B cell (primary cell): Measurements from ENCODE around the gene PIGM. TPM values are rescaled to one million over a fixed set of nuclear protein-coding genes. Genes with fewer than 3 reads are reported as not detected.

Source experiments
- ATAC-seq: fragments of 200-7000 bp; cut with Tn5 transposase; one replicate; pipeline ENCODE4 v1.10.0; 2021; ENCODE audit warnings: low read depth, mild to moderate bottlenecking, moderate number of reproducible peaks, moderate library complexity
- CTCF ChIA-PET: fragments of 350-600 bp; sonication (Branson Sonifier 250); formaldehyde crosslinking; loops from one replicate; lab custom pipeline; 2021; ENCODE audit warnings: antibody characterized with exemption, inconsistent platforms; lab: Charles Lee
- POLR2A ChIA-PET: fragments of 350-600 bp; sonication (Branson Sonifier 250); formaldehyde crosslinking; loops from one replicate; lab custom pipeline; 2021; ENCODE audit warnings: antibody characterized with exemption; lab: Charles Lee
- DNase-seq: peaks from one replicate; pipeline ENCODE4 v3.0.0; 2013
- H2AFZ ChIP-seq: 2 replicates; pipeline ENCODE4 v1.6.1; 2012; ENCODE audit warnings: mild to moderate bottlenecking, low read depth, low read length; ENCODE audit not compliant: insufficient read depth, poor library complexity, severe bottlenecking
- H3K27ac ChIP-seq, 2 donors: 1 replicate in 1 of 2; 2 replicates in 1 of 2; pipeline ENCODE4 v1.5.1; 2012 to 2013; ENCODE audit warnings: low read length in 2 of 2, mild to moderate bottlenecking in 2 of 2, moderate library complexity in 1 of 2
- H3K27me3 ChIP-seq, 4 experiments: fragments of 200-600 bp in 1 of 4; sonication (generic) in 1 of 4; replicated peaks in 1 of 4; 1 replicate in 2 of 4; 2 replicates in 2 of 4; pipeline versions ENCODE4 v1.6.1 to v1.7.0; 2013 to 2016; ENCODE audit warnings: low read length in 3 of 4, mild to moderate bottlenecking in 2 of 4, mixed read lengths in 1 of 4, moderate library complexity in 1 of 4; ENCODE audit not compliant: insufficient read depth in 4 of 4, control insufficient read depth in 3 of 4; ENCODE audit errors: control extremely low read depth in 1 of 4
- H3K36me3 ChIP-seq, 2 experiments: replicated peaks in 1 of 2; 1 replicate in 1 of 2; 2 replicates in 1 of 2; pipeline versions ENCODE4 v1.6.1 to v1.7.1; 2013; ENCODE audit warnings: low read length in 1 of 2; ENCODE audit not compliant: insufficient read depth in 2 of 2, control insufficient read depth in 1 of 2; ENCODE audit errors: control extremely low read depth in 1 of 2, extremely low read depth in 1 of 2
- H3K4me1 ChIP-seq, 2 donors: fragments of 200-600 bp in 1 of 2; sonication (generic) in 1 of 2; 1 replicate in 1 of 2; 2 replicates in 1 of 2; pipeline versions ENCODE4 v1.5.1 to v1.6.1; 2013 to 2017; ENCODE audit warnings: low read length in 2 of 2; ENCODE audit not compliant: control insufficient read depth in 2 of 2, insufficient read depth in 2 of 2
- H3K4me2 ChIP-seq: replicated peaks from 2 replicates; pipeline ENCODE3; 2012; ENCODE audit warnings: mild to moderate bottlenecking, low read depth, low read length; ENCODE audit not compliant: poor library complexity, severe bottlenecking
- H3K4me3 ChIP-seq, 5 experiments: fragments of 200-600 bp in 1 of 5; sonication (generic) in 1 of 5; 1 replicate in 3 of 5; 2 replicates in 2 of 5; pipeline versions ENCODE4 v1.5.1 to v1.7.0; 2011 to 2016; ENCODE audit warnings: low read length in 4 of 5, mild to moderate bottlenecking in 4 of 5, low read depth in 2 of 5, control low read depth in 1 of 5, moderate library complexity in 1 of 5; ENCODE audit not compliant: insufficient read depth in 1 of 5; ENCODE audit errors: control extremely low read depth in 1 of 5, extremely low read depth in 1 of 5
- H3K79me2 ChIP-seq: fragments of 200-600 bp; sonication (generic); one replicate; pipeline ENCODE4 v1.6.0; 2016; ENCODE audit warnings: low read length; ENCODE audit not compliant: control insufficient read depth, insufficient read depth
- H3K9ac ChIP-seq: fragments of 200-600 bp; sonication (generic); 2 replicates; pipeline ENCODE4 v1.6.1; 2017; ENCODE audit warnings: mild to moderate bottlenecking, low read length, moderate library complexity
- H3K9me3 ChIP-seq, 3 donors: one replicate each; pipeline versions ENCODE4 v1.6.1 to v1.7.1; 2013; ENCODE audit warnings: low read length in 2 of 3; ENCODE audit not compliant: control insufficient read depth in 2 of 3, insufficient read depth in 1 of 3; ENCODE audit errors: control extremely low read depth in 1 of 3
- H4K20me1 ChIP-seq: 2 replicates; pipeline ENCODE4 v1.6.0; 2012; ENCODE audit warnings: mild to moderate bottlenecking, low read length; ENCODE audit not compliant: insufficient read depth, control insufficient read depth, poor library complexity, severe bottlenecking
- H3K27ac Mint-ChIP-seq: one replicate; pipeline ENCODE4 v1.8.0; 2021; ENCODE audit warnings: mixed read lengths
- H3K27me3 Mint-ChIP-seq: one replicate; pipeline ENCODE4 v1.8.0; 2021; ENCODE audit warnings: mixed read lengths
- H3K4me1 Mint-ChIP-seq: one replicate; pipeline ENCODE4 v1.8.0; 2021; ENCODE audit warnings: mixed read lengths
- H3K4me3 Mint-ChIP-seq: one replicate; pipeline ENCODE4 v1.8.0; 2021; ENCODE audit warnings: mixed read lengths
- H3K9me3 Mint-ChIP-seq: one replicate; pipeline ENCODE4 v1.8.0; 2022; ENCODE audit warnings: mixed read lengths; ENCODE audit not compliant: insufficient read depth
- CTCF ChIP-seq: fragments of 200-600 bp; IDR thresholded peaks from one replicate; pipeline ENCODE4 v1.8.0; 2022; ENCODE audit warnings: antibody characterized with exemption, mild to moderate bottlenecking
- EZH2 ChIP-seq: IDR thresholded peaks from 2 replicates; pipeline ENCODE4 v1.6.1; 2012; ENCODE audit warnings: borderline replicate concordance, low read depth, mild to moderate bottlenecking, moderate library complexity, low read length; ENCODE audit not compliant: insufficient read depth, poor library complexity, severe bottlenecking
- WGBS: methylation state at CpG from one replicate; pipeline ENCODE4 v1.1.5; 2013; ENCODE audit warnings: missing lambda C conversion rate; ENCODE audit not compliant: insufficient coverage; 5-methylcytosine and 5-hydroxymethylcytosine counted together
- intact Hi-C: fragments of 100-400 bp; cut with micrococcal nuclease; formaldehyde crosslinking; loops from one replicate; pipeline ENCODE4 v1.10.0; 2022
- polyA plus RNA-seq: library from polyadenylated mRNA; depleted of rRNA; stranded (reverse); fragments of >200 nt; gene quantifications from 2 replicates; pipeline ENCODE4 v1.2.3, GENCODE V29; 2012
- total RNA-seq, 2 donors: library from RNA; stranded (reverse); fragments of 120-200 nt in 1 of 2; gene quantifications; 1 replicate in 1 of 2; 2 replicates in 1 of 2; pipeline versions ENCODE4 v1.2.3 to v1.2.4, GENCODE V29; 2013 to 2022

PIGM gene
- total and polyA plus RNA-seq, 2 donors (not counting 1 experiment from before 2014, with no cell fraction given): 1.4 to 7.4 TPM

- ATAC-seq (no peak), DNase-seq (no peak)
- WGBS: 96% methylated on average over 4 of the region's 5 CpGs
- Mint-ChIP-seq H3K4me1 (no peaks in the 10 kb centered on the region), H3K27me3 (peaks cover 33% of the 10 kb centered on the region), H3K9me3 (no peaks in the 10 kb centered on the region), H3K4me3 (no peak overlapping the region), H3K27ac (no peak overlapping the region)
- intact Hi-C loops: no loop called here
- no peak overlapping the region for H3K27ac ChIP-seq
- H3K27me3 ChIP-seq: peaks cover 0 to 31% (median 2%) of the 10 kb centered on the region in 4 experiments
- no peak overlapping the region for H3K4me3 ChIP-seq
- ChIA-PET CTCF (interaction anchor here (1.1 to 2.2 kb wide), 3 partner anchors 11 to 16 kb away, joined by 3 to 12 read pairs (median 4); no protein-coding TSS in a partner anchor), POLR2A (no interaction called here)
- H2AFZ ChIP-seq: no peak overlapping the region
- no peaks in the 10 kb centered on the region for H3K9me3 ChIP-seq
- H3K9ac ChIP-seq: no peak overlapping the region
- no peaks in the 10 kb centered on the region for H4K20me1 ChIP-seq
- H3K4me2 ChIP-seq: no peak overlapping the region
- no peak for TF ChIP-seq CTCF
- TF ChIP-seq EZH2: no peak
- no peaks in the 10 kb centered on the region for H3K79me2 ChIP-seq
- H3K4me1 ChIP-seq: no peaks in the 10 kb centered on the region
- no peaks in the 10 kb centered on the region for H3K36me3 ChIP-seq
Observed at GRCh38 chr1:160063176-160063575, 31.4 kb upstream of the PIGM start.

GRCh38 chr1:160062230-160062532 lies 30.4 kb upstream of the PIGM start:
- H2AFZ ChIP-seq: no peak overlapping the region
- no peak overlapping the region for H3K9ac ChIP-seq
- peaks cover 28% of the 10 kb centered on the region for H3K27me3 Mint-ChIP-seq
- no peak for ATAC-seq
- no peak overlapping the region for H3K4me3 Mint-ChIP-seq
- no peaks in the 10 kb centered on the region for H3K4me1 ChIP-seq
- DNase-seq: no peak
- H3K4me2 ChIP-seq: no peak overlapping the region
- no peak overlapping the region for H3K4me3 ChIP-seq
- H3K9me3 ChIP-seq: no peaks in the 10 kb centered on the region
- no peak for TF ChIP-seq EZH2
- TF ChIP-seq CTCF: no peak
- H4K20me1 ChIP-seq: no peaks in the 10 kb centered on the region
- no peaks in the 10 kb centered on the region for H3K36me3 ChIP-seq
- no peaks in the 10 kb centered on the region for H3K79me2 ChIP-seq
- H3K27ac ChIP-seq: no peak overlapping the region
- no peaks in the 10 kb centered on the region for H3K4me1 Mint-ChIP-seq
- CTCF ChIA-PET: interaction anchor here (1.1 kb wide), 1 partner anchor 15 kb away, joined by 4 read pairs; no protein-coding TSS in a partner anchor
- no peak overlapping the region for H3K27ac Mint-ChIP-seq
- POLR2A ChIA-PET: no interaction called here
- H3K27me3 ChIP-seq: peaks cover 0 to 30% (median 2%) of the 10 kb centered on the region in 4 experiments
- no peaks in the 10 kb centered on the region for H3K9me3 Mint-ChIP-seq
- WGBS: 80% methylated on average over 3 of the region's 6 CpGs
- intact Hi-C loops: no loop called here
